GM12878 (cell line): Measurements from ENCODE around the gene SHISA4. TPM values are rescaled to one million over a fixed set of nuclear protein-coding genes. Genes with fewer than 3 reads are reported as not detected.

Experiments
- ATAC-seq: fragments of 200-7000 bp; cut with Tn5 transposase; 3 replicates; pipeline ENCODE4 v1.9.1; 2020; ENCODE audit warnings: mild to moderate bottlenecking, moderate library complexity
- BruUV-seq: library from RNA; stranded (reverse); fragments of 400-500 nt; replicated peaks from 2 replicates; lab custom pipeline; 2021; lab: Mats Ljungman, UMichigan
- CTCF ChIA-PET: fragments of 300-600 bp; sonication (Branson Sonifier 250); formaldehyde crosslinking; extraction: SDS; loops from one replicate; lab custom pipeline; 2021; ENCODE audit warnings: inconsistent platforms; lab: Yijun Ruan, JAX
- POLR2A ChIA-PET: fragments of 350-600 bp; formaldehyde crosslinking; extraction: SDS; loops from one replicate; lab custom pipeline; 2021; ENCODE audit warnings: inconsistent platforms; lab: Charles Lee
- RAD21 ChIA-PET: fragments of 300-600 bp; sonication (Branson Sonifier 250); formaldehyde crosslinking; loops from one replicate; lab custom pipeline; 2023; ENCODE audit warnings: antibody characterized with exemption; ENCODE audit not compliant: unreplicated experiment; lab: Charles Lee
- SMC1A ChIA-PET: fragments of 300-600 bp; sonication (Branson Sonifier 250); formaldehyde crosslinking; loops from one replicate; lab custom pipeline; 2023; ENCODE audit not compliant: unreplicated experiment, uncharacterized antibody; lab: Charles Lee
- DNase-seq: peaks from one replicate; pipeline ENCODE4 v3.0.0-alpha.2; 2011; ENCODE audit warnings: low read depth, low spot score
- FAIRE-seq: peaks from 3 replicates; lab custom pipeline; 2011; peaks lifted over from hg19 to GRCh38; lab: Jason Lieb, UNC
- H2AFZ ChIP-seq: 2 replicates; pipeline ENCODE4 v1.6.0; 2011; ENCODE audit warnings: low read depth, low read length, control low read depth; ENCODE audit not compliant: control insufficient read depth
- H3K27ac ChIP-seq: 2 replicates; pipeline ENCODE4 v1.5.1; 2011; ENCODE audit warnings: control low read depth; ENCODE audit not compliant: control insufficient read depth, insufficient read depth
- H3K27me3 ChIP-seq, 2 experiments: replicated peaks in 1 of 2; 2 replicates each; pipeline versions ENCODE4 v1.6.0 to v1.6.1; 2011; ENCODE audit warnings: low read length in 1 of 2; ENCODE audit not compliant: control insufficient read depth in 2 of 2, insufficient read depth in 2 of 2
- H3K36me3 ChIP-seq, 2 experiments: 2 replicates each; pipeline ENCODE4 v1.5.1; 2011; ENCODE audit warnings: low read length in 1 of 2; ENCODE audit not compliant: control insufficient read depth in 2 of 2, insufficient read depth in 2 of 2
- H3K4me1 ChIP-seq: 2 replicates; pipeline ENCODE4 v1.6.1; 2011; ENCODE audit warnings: mild to moderate bottlenecking, low read length, moderate library complexity, mixed read lengths; ENCODE audit not compliant: control insufficient read depth, insufficient read depth
- H3K4me2 ChIP-seq: 2 replicates; pipeline ENCODE4 v1.6.0; 2011; ENCODE audit warnings: control low read depth; ENCODE audit not compliant: control insufficient read depth, insufficient read depth
- H3K4me3 ChIP-seq: fragments of 200-600 bp; sonication (generic); 2 replicates; pipeline ENCODE4 v1.5.1; 2016
- H3K79me2 ChIP-seq: 2 replicates; pipeline ENCODE4 v1.6.0; 2011; ENCODE audit warnings: low read length; ENCODE audit not compliant: control insufficient read depth, insufficient read depth
- H3K9ac ChIP-seq: 2 replicates; pipeline ENCODE4 v1.8.0; 2011; ENCODE audit warnings: low read length, control low read depth, mixed read lengths; ENCODE audit not compliant: control insufficient read depth, insufficient read depth
- H3K9me3 ChIP-seq: replicated peaks from 3 replicates; pipeline ENCODE4 v1.5.1; 2011; ENCODE audit warnings: mild to moderate bottlenecking, low read length; ENCODE audit not compliant: control insufficient read depth, insufficient read depth
- H4K20me1 ChIP-seq: 2 replicates; pipeline ENCODE4 v1.6.0; 2011; ENCODE audit not compliant: control insufficient read depth, insufficient read depth
- ATF7 ChIP-seq: fragments of 450-650 bp; IDR thresholded peaks from 2 replicates; pipeline ENCODE4 v1.6.1; 2016; ENCODE audit warnings: low read depth, mild to moderate bottlenecking
- CREB1 ChIP-seq: IDR thresholded peaks from 2 replicates; pipeline ENCODE4 v1.6.1; 2012; ENCODE audit warnings: low read depth, mild to moderate bottlenecking, inconsistent platforms
- E2F8 ChIP-seq: fragments of 450-650 bp; IDR thresholded peaks from 2 replicates; pipeline ENCODE4 v1.6.1; 2018; ENCODE audit warnings: mild to moderate bottlenecking, low read depth, moderate library complexity; ENCODE audit not compliant: partially characterized antibody
- FOS ChIP-seq: IDR thresholded peaks from 3 replicates; pipeline ENCODE4 v1.6.1; 2011; ENCODE audit warnings: borderline replicate concordance; ENCODE audit not compliant: insufficient read length; ENCODE audit errors: extremely low read depth
- MEF2B ChIP-seq: fragments of 450-650 bp; IDR thresholded peaks from 2 replicates; pipeline ENCODE4 v1.6.1; 2018; ENCODE audit warnings: mild to moderate bottlenecking, moderate library complexity; ENCODE audit not compliant: partially characterized antibody, poor library complexity, severe bottlenecking
- RCOR1 ChIP-seq: conservative IDR thresholded peaks from 2 replicates; pipeline ENCODE4 v1.6.1; 2012; ENCODE audit warnings: low read depth, low read length, improper control_type of control experiment
- RELA ChIP-seq: fragments of 450-650 bp; IDR thresholded peaks from 2 replicates; pipeline ENCODE4 v1.8.0; 2014; ENCODE audit warnings: borderline replicate concordance; ENCODE audit not compliant: partially characterized antibody
- TCF7 ChIP-seq: IDR thresholded peaks from 2 replicates; pipeline ENCODE4 v1.6.1; 2014; ENCODE audit warnings: antibody characterized with exemption, borderline replicate concordance
- WGBS: methylation state at CpG from one replicate; pipeline ENCODE4 v1.1.6; 2016; ENCODE audit warnings: low lambda C conversion rate; ENCODE audit not compliant: insufficient replicate concordance, insufficient coverage; ENCODE audit errors: missing lambda C conversion rate; 5-methylcytosine and 5-hydroxymethylcytosine counted together
- in situ Hi-C: fragments of 300-500 bp; cut with MboI; formaldehyde crosslinking; loops from 9 replicates; pipeline ENCODE4 v1.14.3; 2018; ENCODE audit warnings: mixed read lengths
- intact Hi-C: fragments of 100-400 bp; cut with micrococcal nuclease; formaldehyde crosslinking; loops from one replicate; pipeline ENCODE4 v1.14.2; 2022; ENCODE audit not compliant: unreplicated experiment
- polyA plus RNA-seq, 11 experiments: library from polyadenylated mRNA; depleted of rRNA in 4 of 11; unstranded in 6 of 11; stranded (reverse) in 5 of 11; fragments of >200 nt; fragmentation: Nextera tagmentation in 4 of 11; fragmentation: Illumina TruSeq in 1 of 11; extraction: Ambion mirVana in 4 of 11; extraction: Trizol in 1 of 11; gene quantifications; 1 replicate in 1 of 11; 2 replicates in 10 of 11; pipeline versions ENCODE4 v1.2.1 to v1.2.3, GENCODE V29; 2011 to 2016; ENCODE audit warnings: inconsistent platforms in 2 of 11, missing spikeins in 2 of 11, low read depth in 1 of 11
- total RNA-seq, 4 experiments: library from RNA; depleted of rRNA in 3 of 4; stranded (reverse); fragments of >200 nt in 3 of 4; fragmentation: Illumina TruSeq in 1 of 4; extraction: Trizol in 1 of 4; gene quantifications; 2 replicates each; pipeline versions ENCODE4 v1.2.1 to v1.2.3, GENCODE V29; 2013 to 2021

The SHISA4 gene
- total and polyA plus RNA-seq, 10 of the 15 experiments (the other 5 are each of a cell fraction or from before 2014, with no cell fraction given), result 0.07 TPM; not detected in 8

GRCh38 chr1:201906336-201906735 lies 17.6 kb downstream of the SHISA4 start:
- no TSS peak for BruUV-seq
- Histone ChIP-seq H2AFZ (no peak overlapping the region), H3K9me3 (no peaks in the 10 kb centered on the region), H4K20me1 (no peaks in the 10 kb centered on the region), H3K27ac (no peak overlapping the region), H3K27me3 (no peaks in the 10 kb centered on the region; a peak in 1 of 4 replicates), H3K4me1 (no peaks in the 10 kb centered on the region), H3K9ac (no peak overlapping the region), H3K4me2 (no peak overlapping the region), H3K36me3 (no peaks in the 10 kb centered on the region), H3K4me3 (no peak overlapping the region), H3K79me2 (no peaks in the 10 kb centered on the region)
- intact Hi-C loops, result no loop called here
- in situ Hi-C loops, result no loop called here
- RAD21 ChIA-PET, result no interaction called here
- ATAC-seq (no peak; the same call in 2 of the 3 replicates), DNase-seq (no peak), FAIRE-seq (no peak)
- WGBS, result 63% methylated on average over 3 of the region's 3 CpGs
- SMC1A ChIA-PET, result interaction anchor here (2.4 kb wide), 1 partner anchor 10 kb away, joined by 7 read pairs; no protein-coding TSS in a partner anchor
- POLR2A ChIA-PET, result interaction anchor here (0.9 kb wide), 1 partner anchor 18 kb away, joined by 3 read pairs; no protein-coding TSS in a partner anchor
- CTCF ChIA-PET, result interaction anchor here (3.4 kb wide), 1 partner anchor 10 kb away, joined by 17 read pairs; no protein-coding TSS in a partner anchor
- no peak for TF ChIP-seq E2F8
- no peak for TF ChIP-seq CREB1
- no peak for TF ChIP-seq FOS
- TF ChIP-seq RELA, result no peak
- TF ChIP-seq TCF7, result no peak
- no peak for TF ChIP-seq MEF2B
- TF ChIP-seq RCOR1, result no peak
- TF ChIP-seq ATF7, result no peak
